SK-N-SH (cell line): Measurements from ENCODE around the gene RPS23. TPM values are rescaled to one million over a fixed set of nuclear protein-coding genes. Genes with fewer than 3 reads are reported as not detected.

Source experiments
- CTCF ChIA-PET: fragments of 300-600, 350-600 bp; formaldehyde crosslinking; extraction: SDS; loops from one replicate; lab custom pipeline; 2021; lab: Yijun Ruan, JAX
- POLR2A ChIA-PET: fragments of 350-600 bp; sonication (Branson Sonifier 250); formaldehyde crosslinking; extraction: SDS; loops from one replicate; lab custom pipeline; 2020; ENCODE audit warnings: antibody characterized with exemption, inconsistent platforms; lab: Yijun Ruan, JAX
- DNase-seq: peaks from one replicate; pipeline ENCODE4 v3.0.0; 2012
- H2AFZ ChIP-seq: fragments of 200-600 bp; sonication (generic); 2 replicates; pipeline ENCODE4 v1.8.1; 2016; ENCODE audit warnings: antibody characterized with exemption, mild to moderate bottlenecking, low read depth
- H3F3A ChIP-seq: fragments of 200-600 bp; sonication (generic); replicated peaks from 2 replicates; pipeline ENCODE3; 2016; ENCODE audit warnings: antibody characterized with exemption, mild to moderate bottlenecking; ENCODE audit not compliant: insufficient read depth
- H3K27ac ChIP-seq, 2 experiments: fragments of 200-500 bp in 1 of 2; fragments of 200-600 bp in 1 of 2; sonication (Bioruptor generic) in 1 of 2; sonication (generic), shearing (Covaris generic) in 1 of 2; 2 replicates each; pipeline versions ENCODE4 v1.5.1 to v1.6.1; 2014 to 2016; ENCODE audit warnings: low read depth in 2 of 2, inconsistent platforms in 1 of 2, low read length in 1 of 2, mild to moderate bottlenecking in 1 of 2, mixed read lengths in 1 of 2
- H3K27me3 ChIP-seq: fragments of 200-600 bp; sonication (generic), shearing (Covaris generic); 2 replicates; pipeline ENCODE4 v1.6.1; 2016; ENCODE audit warnings: mixed run types; ENCODE audit not compliant: insufficient read depth
- H3K36me3 ChIP-seq, 2 experiments: fragments of 200-500 bp in 1 of 2; fragments of 200-600 bp in 1 of 2; sonication (Bioruptor generic) in 1 of 2; sonication (generic) in 1 of 2; replicated peaks in 1 of 2; 2 replicates each; pipeline versions ENCODE3 to v1.5.1; 2014 to 2016; ENCODE audit warnings: low read length in 1 of 2, mild to moderate bottlenecking in 1 of 2; ENCODE audit not compliant: insufficient read depth in 2 of 2, control insufficient read depth in 1 of 2
- H3K4me1 ChIP-seq, 2 experiments: fragments of 200-500 bp in 1 of 2; fragments of 200-600 bp in 1 of 2; sonication (Bioruptor generic) in 1 of 2; sonication (generic), shearing (Covaris generic) in 1 of 2; 2 replicates each; pipeline versions ENCODE4 v1.5.1 to v1.6.1; 2014 to 2016; ENCODE audit warnings: low read depth in 1 of 2, low read length in 1 of 2, mixed run types in 1 of 2; ENCODE audit not compliant: insufficient read depth in 2 of 2, control insufficient read depth in 1 of 2
- H3K4me2 ChIP-seq: fragments of 200-600 bp; sonication (generic), shearing (Covaris generic); 2 replicates; pipeline ENCODE4 v1.6.1; 2017; ENCODE audit warnings: mixed run types
- H3K4me3 ChIP-seq, 2 experiments: fragments of 200-500 bp in 1 of 2; fragments of 200-600 bp in 1 of 2; sonication (Bioruptor generic) in 1 of 2; sonication (generic), shearing (Covaris generic) in 1 of 2; 2 replicates each; pipeline versions ENCODE4 v1.5.1 to v1.8.1; 2014 to 2016; ENCODE audit warnings: low read depth in 2 of 2, inconsistent platforms in 1 of 2, low read length in 1 of 2, mild to moderate bottlenecking in 1 of 2, mixed read lengths in 1 of 2, moderate library complexity in 1 of 2
- H3K79me2 ChIP-seq: fragments of 200-600 bp; sonication (generic); 2 replicates; pipeline ENCODE4 v1.8.1; 2017; ENCODE audit warnings: mild to moderate bottlenecking; ENCODE audit not compliant: insufficient read depth
- H3K9ac ChIP-seq: fragments of 200-600 bp; sonication (generic); 2 replicates; pipeline ENCODE4 v1.6.1; 2017; ENCODE audit warnings: mixed run types
- H3K9me2 ChIP-seq: fragments of 200-600 bp; sonication (generic); 2 replicates; pipeline ENCODE4 v1.6.1; 2017; ENCODE audit warnings: mixed run types
- H3K9me3 ChIP-seq: fragments of 200-600 bp; sonication (generic); 2 replicates; pipeline ENCODE4 v1.6.1; 2017; ENCODE audit warnings: mixed run types, mild to moderate bottlenecking, moderate library complexity
- H4K20me1 ChIP-seq: fragments of 200-600 bp; sonication (generic); 2 replicates; pipeline ENCODE4 v1.6.1; 2017; ENCODE audit warnings: mild to moderate bottlenecking, mixed run types; ENCODE audit not compliant: insufficient read depth
- CTCF ChIP-seq: fragments of 200-600 bp; sonication (generic); IDR thresholded peaks from 2 replicates; pipeline ENCODE4 v1.6.1; 2017; ENCODE audit warnings: antibody characterized with exemption, mild to moderate bottlenecking, moderate library complexity
- FOXM1 ChIP-seq: IDR thresholded peaks from 2 replicates; pipeline ENCODE4 v1.4.0; 2012; ENCODE audit warnings: low read depth, mild to moderate bottlenecking
- GATA2 ChIP-seq: sonication (generic); formaldehyde crosslinking; IDR thresholded peaks from 2 replicates; pipeline ENCODE4 v1.5.0; 2020; ENCODE audit warnings: mild to moderate bottlenecking, missing genetic modification reagents
- IRF3 ChIP-seq: fragments of 150-350 bp; IDR thresholded peaks from 2 replicates; pipeline ENCODE4 v1.6.1; 2016; ENCODE audit warnings: mild to moderate bottlenecking, low read depth, low read length
- JUND ChIP-seq: IDR thresholded peaks from 2 replicates; pipeline ENCODE4 v1.4.0; 2012
- MEF2A ChIP-seq: IDR thresholded peaks from 2 replicates; pipeline ENCODE4 v1.4.0; 2012; ENCODE audit warnings: low read depth, borderline replicate concordance
- NFIC ChIP-seq: IDR thresholded peaks from 2 replicates; pipeline ENCODE4 v1.4.0; 2012; ENCODE audit warnings: borderline replicate concordance
- POLR2AphosphoS5 ChIP-seq: IDR thresholded peaks from 2 replicates; pipeline ENCODE4 v1.6.1; 2012; ENCODE audit warnings: low read depth, low read length
- RCOR1 ChIP-seq: fragments of 150-350 bp; IDR thresholded peaks from 2 replicates; pipeline ENCODE4 v1.6.1; 2017; ENCODE audit warnings: antibody characterized with exemption, low read length
- RFX5 ChIP-seq: IDR thresholded peaks from 2 replicates; pipeline ENCODE4 v1.6.1; 2012; ENCODE audit warnings: mild to moderate bottlenecking, improper control_type of control experiment, low read length
- RXRA ChIP-seq: IDR thresholded peaks from 2 replicates; pipeline ENCODE4 v1.4.0; 2012; ENCODE audit warnings: low read depth, mild to moderate bottlenecking, borderline replicate concordance
- SMC3 ChIP-seq: IDR thresholded peaks from 2 replicates; pipeline ENCODE4 v1.6.1; 2012; ENCODE audit warnings: low read depth, low read length, improper control_type of control experiment
- TAF1 ChIP-seq: IDR thresholded peaks from 2 replicates; pipeline ENCODE4 v1.6.1; 2012; ENCODE audit warnings: low read depth, mild to moderate bottlenecking, low read length, moderate library complexity, borderline replicate concordance
- TCF12 ChIP-seq: IDR thresholded peaks from 2 replicates; pipeline ENCODE4 v1.4.0; 2012
- USF1 ChIP-seq: IDR thresholded peaks from 2 replicates; pipeline ENCODE4 v1.4.0; 2012; ENCODE audit warnings: low read depth, borderline replicate concordance
- USF2 ChIP-seq: fragments of 150-350 bp; IDR thresholded peaks from 2 replicates; pipeline ENCODE4 v1.6.1; 2017; ENCODE audit warnings: antibody characterized with exemption, low read length, low read depth, borderline replicate concordance
- YY1 ChIP-seq: IDR thresholded peaks from 2 replicates; pipeline ENCODE4 v1.4.0; 2012; ENCODE audit warnings: low read depth, mild to moderate bottlenecking
- ZBTB33 ChIP-seq: IDR thresholded peaks from 2 replicates; pipeline ENCODE4 v1.4.0; 2012; ENCODE audit warnings: low read depth, borderline replicate concordance
- WGBS: methylation state at CpG from one replicate; pipeline ENCODE4 v1.1.6; 2017; ENCODE audit warnings: low lambda C conversion rate; 5-methylcytosine and 5-hydroxymethylcytosine counted together
- polyA plus RNA-seq, 3 experiments: library from polyadenylated mRNA; depleted of rRNA; stranded (reverse); fragments of >200 nt; gene quantifications; 2 replicates each; pipeline ENCODE4 v1.2.3, GENCODE V29; 2012

The RPS23 gene
- polyA plus RNA-seq, 1 of the 3 experiments (the other 2 are of a cell fraction): 6,732 TPM

- Histone ChIP-seq H3K4me1 (no peaks in the 10 kb centered on the region), H3K9me3 (peaks cover 13% of the 10 kb centered on the region), H3F3A (peaks cover 4% of the 10 kb centered on the region), H3K36me3 (peaks cover 0 to 11% of the 10 kb centered on the region in 2 experiments), H3K9me2 (no peaks in the 10 kb centered on the region), H3K27me3 (no peaks in the 10 kb centered on the region), H3K9ac (no peak overlapping the region), H2AFZ (no peak overlapping the region), H3K4me2 (no peak overlapping the region), H3K27ac (no peak overlapping the region), H4K20me1 (no peaks in the 10 kb centered on the region), H3K79me2 (no peaks in the 10 kb centered on the region), H3K4me3 (no peak overlapping the region)
- POLR2A ChIA-PET: no interaction called here
- TF ChIP-seq USF2 (no peak), YY1 (no peak), NFIC (no peak), RCOR1 (no peak), MEF2A (no peak), FOXM1 (no peak), POLR2AphosphoS5 (no peak), SMC3 (no peak), CTCF (no peak), TAF1 (no peak), ZBTB33 (no peak), TCF12 (no peak), RFX5 (no peak), USF1 (no peak), GATA2 (CRISPR knock-in tag) (no peak), IRF3 (no peak), JUND (no peak), RXRA (no peak)
- WGBS: 61% methylated on average over 6 of the region's 6 CpGs
- DNase-seq: no peak
- CTCF ChIA-PET: interaction anchor here (1.0 to 2.1 kb wide), 3 partner anchors 12 to 19 kb away, joined by 3 to 6 read pairs (median 6); no protein-coding TSS in a partner anchor
Measured at GRCh38 chr5:82244854-82245635, 33.1 kb downstream of the RPS23 start.
